Measurements from ENCODE around the gene ACAN. TPM values are rescaled to one million over a fixed set of nuclear protein-coding genes. Genes with fewer than 3 reads are reported as not detected.

Gene ACAN
- total RNA-seq, 1 donor from 2014 or later, result 176 TPM

GRCh38 chr15:88799341-88799740, 3.9 kb upstream of the ACAN start:
- peak; percentile 47 for DNase-seq (ENCODE audit: low spot score)
- Mint-ChIP-seq H3K4me3 (ENCODE audit: unreplicated experiment) (no peak overlapping the region), H3K27me3 (ENCODE audit: low read depth) (peaks cover 16% of the 10 kb centered on the region), H3K9me3 (ENCODE audit: low read depth) (no peaks in the 10 kb centered on the region), H3K36me3 (ENCODE audit: low read depth) (peaks cover 6% of the 10 kb centered on the region), H3K27ac (ENCODE audit: unreplicated experiment) (no peak overlapping the region), H3K4me1 (ENCODE audit: low read depth) (peaks cover 28% of the 10 kb centered on the region)
- no peak for TF ChIP-seq CTCF (IDR thresholded peaks at IDR 0.05)

GRCh38 chr15:88800026-88800425, 3.2 kb upstream of the ACAN start:
- DNase-seq (ENCODE audit: low spot score), result peak; percentile 2
- Mint-ChIP-seq H3K4me3 (ENCODE audit: unreplicated experiment) (no peak overlapping the region), H3K4me1 (ENCODE audit: low read depth) (peaks cover 33% of the 10 kb centered on the region), H3K27me3 (ENCODE audit: low read depth) (peaks cover 19% of the 10 kb centered on the region), H3K27ac (ENCODE audit: unreplicated experiment) (peak overlapping the region; percentile 60), H3K36me3 (ENCODE audit: low read depth) (peaks cover 4% of the 10 kb centered on the region), H3K9me3 (ENCODE audit: low read depth) (no peaks in the 10 kb centered on the region)
- TF ChIP-seq CTCF (IDR thresholded peaks at IDR 0.05), result no peak

GRCh38 chr15:88800738-88801137, 2.5 kb upstream of the ACAN start:
- Mint-ChIP-seq H3K27ac (ENCODE audit: unreplicated experiment) (no peak overlapping the region), H3K36me3 (ENCODE audit: low read depth) (peaks cover 4% of the 10 kb centered on the region), H3K4me3 (ENCODE audit: unreplicated experiment) (no peak overlapping the region), H3K4me1 (ENCODE audit: low read depth) (peaks cover 38% of the 10 kb centered on the region), H3K27me3 (ENCODE audit: low read depth) (peaks cover 21% of the 10 kb centered on the region), H3K9me3 (ENCODE audit: low read depth) (no peaks in the 10 kb centered on the region)
- DNase-seq (ENCODE audit: low spot score), result no peak
- no peak for TF ChIP-seq CTCF (IDR thresholded peaks at IDR 0.05)

- Mint-ChIP-seq H3K9me3 (ENCODE audit: low read depth) (no peaks in the 10 kb centered on the region), H3K36me3 (ENCODE audit: low read depth) (peaks cover 4% of the 10 kb centered on the region), H3K27me3 (ENCODE audit: low read depth) (peaks cover 21% of the 10 kb centered on the region), H3K4me3 (ENCODE audit: unreplicated experiment) (peak overlapping the region; percentile 97), H3K27ac (ENCODE audit: unreplicated experiment) (peak overlapping the region; percentile 83), H3K4me1 (ENCODE audit: low read depth) (peaks cover 51% of the 10 kb centered on the region)
- DNase-seq (ENCODE audit: low spot score), result no peak
- no peak for TF ChIP-seq CTCF (IDR thresholded peaks at IDR 0.05)
These were observed 816 bp upstream of the ACAN start for GRCh38 chr15:88802250-88802990.

GRCh38 chr15:88802991-88803240, 320 bp upstream of the ACAN start:
- peaks cover 21% of the 10 kb centered on the region for H3K27me3 Mint-ChIP-seq (ENCODE audit: low read depth)
- TF ChIP-seq CTCF (IDR thresholded peaks at IDR 0.05), result peak; percentile 5
- H3K9me3 Mint-ChIP-seq (ENCODE audit: low read depth), result no peaks in the 10 kb centered on the region
- no peak overlapping the region for H3K27ac Mint-ChIP-seq (ENCODE audit: unreplicated experiment)
- peak overlapping the region; percentile 97 for H3K4me3 Mint-ChIP-seq (ENCODE audit: unreplicated experiment)
- peaks cover 4% of the 10 kb centered on the region for H3K36me3 Mint-ChIP-seq (ENCODE audit: low read depth)
- no peak for DNase-seq (ENCODE audit: low spot score)
- H3K4me1 Mint-ChIP-seq (ENCODE audit: low read depth), result peaks cover 53% of the 10 kb centered on the region
